CD4-positive, alpha-beta memory T cell (primary cell): ENCODE measurements around the gene ZNF17. TPM values are rescaled to one million over a fixed set of nuclear protein-coding genes. Genes with fewer than 3 reads are reported as not detected.

ENCODE experiments used
- CTCF ChIA-PET: fragments of 350-600 bp; sonication (Branson Sonifier 250); formaldehyde crosslinking; loops from one replicate; lab custom pipeline; 2021; ENCODE audit warnings: inconsistent platforms; ENCODE audit not compliant: partially characterized antibody; lab: Charles Lee
- POLR2A ChIA-PET: fragments of 350-600 bp; sonication (Branson Sonifier 250); formaldehyde crosslinking; loops from one replicate; lab custom pipeline; 2021; ENCODE audit not compliant: partially characterized antibody; lab: Charles Lee
- DNase-seq, 5 donors: peaks; one replicate each; pipeline versions ENCODE4 v3.0.0 to v3.0.0-alpha.2; 2020 to 2022; ENCODE audit warnings: mixed read lengths in 1 of 5
- H3K27ac ChIP-seq: one replicate; pipeline ENCODE4 v1.7.0; 2013; ENCODE audit warnings: low read depth, low read length
- H3K27me3 ChIP-seq: 2 replicates; pipeline ENCODE4 v1.7.0; 2013; ENCODE audit warnings: mild to moderate bottlenecking, low read length, moderate library complexity; ENCODE audit not compliant: insufficient read depth
- H3K36me3 ChIP-seq: 2 replicates; pipeline ENCODE4 v1.7.0; 2013; ENCODE audit warnings: mild to moderate bottlenecking, low read length, moderate library complexity; ENCODE audit not compliant: insufficient read depth
- H3K4me1 ChIP-seq: 2 replicates; pipeline ENCODE4 v1.7.0; 2013; ENCODE audit warnings: mild to moderate bottlenecking, low read length, moderate library complexity; ENCODE audit not compliant: insufficient read depth
- H3K4me3 ChIP-seq, 2 donors: one replicate each; pipeline ENCODE4 v1.7.0; 2013; ENCODE audit warnings: low read length in 2 of 2, mild to moderate bottlenecking in 1 of 2
- H3K9me3 ChIP-seq, 2 donors: one replicate each; pipeline ENCODE4 v1.7.0; 2013; ENCODE audit warnings: low read length in 2 of 2, control low read depth in 1 of 2; ENCODE audit not compliant: control insufficient read depth in 1 of 2
- H3K27ac Mint-ChIP-seq, 7 donors: one replicate each; pipeline ENCODE4 v1.8.0; 2020 to 2021; ENCODE audit warnings: mixed read lengths in 7 of 7, mild to moderate bottlenecking in 6 of 7, inconsistent platforms in 3 of 7, moderate library complexity in 3 of 7
- H3K27me3 Mint-ChIP-seq, 2 donors: one replicate each; pipeline ENCODE4 v1.8.0; 2020 to 2021; ENCODE audit warnings: mixed read lengths in 2 of 2
- H3K36me3 Mint-ChIP-seq, 2 donors: one replicate each; pipeline ENCODE4 v1.8.0; 2020 to 2021; ENCODE audit warnings: mixed read lengths in 2 of 2, inconsistent platforms in 1 of 2, mild to moderate bottlenecking in 1 of 2
- H3K4me1 Mint-ChIP-seq, 4 donors: one replicate each; pipeline ENCODE4 v1.8.0; 2020 to 2021; ENCODE audit warnings: mixed read lengths in 4 of 4, mild to moderate bottlenecking in 1 of 4
- H3K4me3 Mint-ChIP-seq, 8 donors: one replicate each; pipeline ENCODE4 v1.8.0; 2020 to 2021; ENCODE audit warnings: mixed read lengths in 8 of 8, mild to moderate bottlenecking in 7 of 8, moderate library complexity in 6 of 8, inconsistent platforms in 3 of 8
- H3K9me3 Mint-ChIP-seq, 8 donors: one replicate each; pipeline ENCODE4 v1.8.0; 2020 to 2021; ENCODE audit warnings: mixed read lengths in 8 of 8, mild to moderate bottlenecking in 5 of 8, inconsistent platforms in 3 of 8, moderate library complexity in 1 of 8
- intact Hi-C: fragments of 100-400 bp; cut with micrococcal nuclease; formaldehyde crosslinking; loops from one replicate; pipeline ENCODE4 v1.15.1; 2023
- polyA plus RNA-seq, 2 donors: library from polyadenylated mRNA; unstranded; fragments of 300-500 nt; fragmentation: Illumina TruSeq; gene quantifications; one replicate each; pipeline ENCODE4 v1.2.3, GENCODE V29; 2021
- total RNA-seq, 2 experiments: library from RNA; stranded (reverse); gene quantifications; one replicate each; pipeline ENCODE4 v1.2.3, GENCODE V29; 2021

The ZNF17 gene
- total and polyA plus RNA-seq, 4 experiments from 2014 or later: 3.6 to 29.9 (median 18.9) TPM

- Mint-ChIP-seq H3K36me3 (peaks cover 39 to 53% of the 10 kb centered on the region in 2 donors), H3K27ac (peak within 1 kb of the TSS; percentile 98 to 100 (median 99)), H3K9me3 (peaks cover 2 to 40% (median 11%) of the 10 kb centered on the region in 8 donors), H3K4me3 (peak within 1 kb of the TSS; percentile 97 to 99 (median 98)), H3K27me3 (peaks cover 0 to 3% of the 10 kb centered on the region in 2 donors), H3K4me1 (peaks cover 22 to 41% (median 31%) of the 10 kb centered on the region in 4 donors)
- no peaks in the 10 kb centered on the region for H3K9me3 ChIP-seq
- peaks cover 22% of the 10 kb centered on the region for H3K4me1 ChIP-seq
- H3K36me3 ChIP-seq: peaks cover 9% of the 10 kb centered on the region
- POLR2A ChIA-PET: interaction anchor here (0.7 to 1.9 kb wide), 20 partner anchors 14 to 1050 kb away, joined by 3 to 15 read pairs (median 4); partner anchors contain the start of genes TRAPPC2B, ZNF132, ZNF211 and ZNF264
- CTCF ChIA-PET: interaction anchor here (1.0 to 1.4 kb wide), 3 partner anchors 14 to 26 kb away, joined by 3 to 8 read pairs (median 4); partner anchors contain the start of genes TRAPPC2B and ZNF547
- peak; percentile 93 to 100 (median 95) for DNase-seq
- H3K4me3 ChIP-seq: peak within 1 kb of the TSS; percentile 52 to 62
- intact Hi-C loops: loop anchor here (1.0 kb wide), 8 partner anchors 21 to 915 kb away; partner anchors contain the start of genes ERVK3-1, TRAPPC2B, ZNF17 and ZNF264
- no peaks in the 10 kb centered on the region for H3K27me3 ChIP-seq
- H3K27ac ChIP-seq: peak within 1 kb of the TSS; percentile 95
Observed at GRCh38 chr19:57389730-57390598, 21.0 kb upstream of the ZNF17 start, which contains the start of gene ZNF548. Gene ZNF548 (plus strand): TSS chr19:57389854. CDS start chr19:57390100, 246 bp downstream.

DNA sequence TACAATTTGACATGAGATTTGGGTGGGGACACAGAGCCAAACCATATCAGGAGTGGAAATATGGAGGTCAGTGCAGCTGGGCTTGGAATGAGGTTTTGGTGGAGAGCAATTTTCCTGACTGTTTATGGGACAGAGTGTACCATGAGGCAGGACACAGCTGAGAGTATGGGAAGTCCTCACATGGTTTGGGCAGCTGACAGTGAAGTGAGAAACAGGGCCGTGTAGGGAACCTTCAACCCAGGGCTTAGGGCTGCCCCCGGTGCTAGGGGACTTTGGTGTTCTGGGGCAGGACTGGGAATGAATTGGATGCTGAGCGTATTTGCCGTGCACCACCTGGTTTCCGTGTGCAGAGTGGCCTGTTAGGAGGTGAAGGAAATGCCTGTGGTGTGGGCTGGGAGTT is 15.3 kb upstream of the ZNF17 start:
- POLR2A ChIA-PET: no interaction called here
- Mint-ChIP-seq H3K4me1 (peaks cover 8 to 17% (median 12%) of the 10 kb centered on the region in 4 donors), H3K27me3 (no peaks in the 10 kb centered on the region), H3K36me3 (peaks cover 85 to 88% of the 10 kb centered on the region in 2 donors), H3K9me3 (peaks cover 5 to 73% (median 56%) of the 10 kb centered on the region in 8 donors), H3K27ac (peak overlapping the region in 1 of 7 donors; percentile 86), H3K4me3 (no peak overlapping the region)
- H3K27me3 ChIP-seq: no peaks in the 10 kb centered on the region
- intact Hi-C loops: no loop called here
- peaks cover 8% of the 10 kb centered on the region for H3K4me1 ChIP-seq
- H3K27ac ChIP-seq: no peak overlapping the region
- CTCF ChIA-PET: no interaction called here
- no peak overlapping the region for H3K4me3 ChIP-seq
- H3K36me3 ChIP-seq: peaks cover 42% of the 10 kb centered on the region
- peaks cover 4 to 19% of the 10 kb centered on the region in 2 donors for H3K9me3 ChIP-seq
- DNase-seq: no peak

DNA sequence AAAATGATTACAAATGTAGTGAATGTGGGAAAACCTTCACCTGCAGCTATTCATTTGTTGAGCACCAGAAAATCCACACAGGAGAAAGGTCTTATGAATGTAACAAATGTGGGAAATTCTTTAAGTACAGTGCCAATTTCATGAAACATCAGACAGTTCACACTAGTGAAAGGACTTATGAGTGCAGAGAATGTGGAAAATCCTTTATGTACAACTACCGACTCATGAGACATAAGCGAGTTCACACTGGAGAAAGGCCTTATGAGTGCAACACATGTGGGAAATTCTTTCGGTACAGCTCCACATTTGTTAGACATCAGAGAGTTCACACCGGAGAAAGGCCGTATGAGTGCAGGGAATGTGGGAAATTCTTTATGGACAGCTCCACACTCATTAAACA is 12.1 kb upstream of the ZNF17 start:
- Histone ChIP-seq H3K36me3 (peaks cover 40% of the 10 kb centered on the region), H3K27ac (no peak overlapping the region), H3K4me3 (no peak overlapping the region), H3K9me3 (peaks cover 4 to 21% of the 10 kb centered on the region in 2 donors), H3K27me3 (no peaks in the 10 kb centered on the region), H3K4me1 (no peaks in the 10 kb centered on the region)
- DNase-seq: no peak
- Mint-ChIP-seq H3K4me1 (peaks cover 0 to 4% (median 1%) of the 10 kb centered on the region in 4 donors), H3K27me3 (no peaks in the 10 kb centered on the region), H3K4me3 (no peak overlapping the region), H3K36me3 (peaks cover 65 to 83% of the 10 kb centered on the region in 2 donors), H3K27ac (no peak overlapping the region), H3K9me3 (peaks cover 5 to 78% (median 59%) of the 10 kb centered on the region in 8 donors)
- POLR2A ChIA-PET: no interaction called here
- intact Hi-C loops: no loop called here
- CTCF ChIA-PET: no interaction called here

- POLR2A ChIA-PET: interaction anchor here (0.7 to 1.0 kb wide), 2 partner anchors 15 to 779 kb away, joined by 4 read pairs; partner anchors contain the start of gene ZNF274
- peaks cover 15 to 32% of the 10 kb centered on the region in 2 donors for H3K36me3 Mint-ChIP-seq
- no peak overlapping the region for H3K27ac ChIP-seq
- no peak overlapping the region for H3K4me3 ChIP-seq
- H3K4me1 ChIP-seq: no peaks in the 10 kb centered on the region
- no peaks in the 10 kb centered on the region for H3K27me3 ChIP-seq
- peaks cover 1 to 7% (median 4%) of the 10 kb centered on the region in 4 donors for H3K4me1 Mint-ChIP-seq
- no peak overlapping the region for H3K27ac Mint-ChIP-seq
- no peak overlapping the region for H3K4me3 Mint-ChIP-seq
- H3K9me3 ChIP-seq: peaks cover 0 to 4% of the 10 kb centered on the region in 2 donors
- no peak for DNase-seq
- peaks cover 0 to 33% (median 18%) of the 10 kb centered on the region in 8 donors for H3K9me3 Mint-ChIP-seq
- H3K27me3 Mint-ChIP-seq: no peaks in the 10 kb centered on the region
- intact Hi-C loops: no loop called here
- CTCF ChIA-PET: interaction anchor here (1.2 kb wide), 1 partner anchor 14 kb away, joined by 4 read pairs; the partner anchor contains the start of gene ZNF548
- H3K36me3 ChIP-seq: peaks cover 2% of the 10 kb centered on the region
Observed at GRCh38 chr19:57403737-57404563, 7.0 kb upstream of the ZNF17 start.

DNA sequence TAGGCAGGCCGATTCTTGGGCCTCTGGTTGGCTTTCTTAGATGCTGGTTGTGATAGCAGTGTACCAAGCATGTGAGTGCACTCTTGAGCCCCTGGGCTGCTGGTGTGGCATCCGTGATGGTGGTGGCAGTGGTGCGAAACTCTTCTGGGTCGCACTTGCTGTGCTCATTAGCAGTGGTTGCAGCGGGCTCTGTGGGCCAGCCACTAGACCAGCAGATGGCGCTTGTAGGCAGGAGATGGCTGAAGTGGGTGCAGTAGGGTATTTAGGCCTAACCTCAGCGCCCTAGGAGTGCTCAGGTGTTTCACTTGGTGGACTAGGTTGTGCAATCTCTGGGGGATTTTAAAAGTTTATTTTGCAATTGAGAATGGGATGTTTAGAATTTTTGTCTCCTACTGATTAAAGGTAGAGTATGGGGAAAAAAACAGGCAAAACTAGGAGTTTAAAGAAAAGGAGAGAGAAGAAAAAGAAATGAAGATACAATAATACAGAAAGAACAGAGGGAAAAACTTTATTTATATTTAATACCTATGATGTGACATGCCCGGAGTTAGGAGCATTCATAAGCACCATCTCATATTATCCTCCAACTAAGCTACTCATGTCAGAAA is 4.3 kb upstream of the ZNF17 start:
- H3K27me3 ChIP-seq: no peaks in the 10 kb centered on the region
- no peak overlapping the region for H3K4me3 Mint-ChIP-seq
- POLR2A ChIA-PET: no interaction called here
- no peaks in the 10 kb centered on the region for H3K36me3 ChIP-seq
- CTCF ChIA-PET: interaction anchor here (0.6 to 2.6 kb wide), 8 partner anchors 13 to 752 kb away, joined by 3 to 10 read pairs (median 4); partner anchors contain the start of genes TRAPPC2B, ZNF547 and ZNF548
- DNase-seq: peak; percentile 63 to 79 (median 69)
- H3K27ac ChIP-seq: no peak overlapping the region
- H3K36me3 Mint-ChIP-seq: peaks cover 9 to 15% of the 10 kb centered on the region in 2 donors
- H3K4me3 ChIP-seq: no peak overlapping the region
- H3K27ac Mint-ChIP-seq: peak overlapping the region in 4 of 7 donors; percentile 28 to 64 (median 52)
- H3K9me3 ChIP-seq: peaks cover 0 to 2% of the 10 kb centered on the region in 2 donors
- H3K4me1 Mint-ChIP-seq: peaks cover 10 to 19% (median 14%) of the 10 kb centered on the region in 4 donors
- intact Hi-C loops: loop anchor here (1.0 kb wide), 3 partner anchors 497 to 749 kb away; partner anchors contain the start of gene ZNF329
- H3K4me1 ChIP-seq: peaks cover 10% of the 10 kb centered on the region
- H3K9me3 Mint-ChIP-seq: peaks cover 0 to 8% (median 1%) of the 10 kb centered on the region in 8 donors
- H3K27me3 Mint-ChIP-seq: no peaks in the 10 kb centered on the region

GRCh38 chr19:57419439-57419838 is 8.5 kb downstream of the ZNF17 start:
- POLR2A ChIA-PET: no interaction called here

More at GRCh38 chr19:57419439-57419838, 8.5 kb downstream of the ZNF17 start:
- peaks cover 0 to 47% of the 10 kb centered on the region in 2 donors for H3K9me3 ChIP-seq
- peaks cover 0 to 89% (median 78%) of the 10 kb centered on the region in 8 donors for H3K9me3 Mint-ChIP-seq
- DNase-seq: no peak
- H3K4me1 Mint-ChIP-seq: peaks cover 4 to 13% (median 8%) of the 10 kb centered on the region in 4 donors
- no peak overlapping the region for H3K27ac ChIP-seq
- H3K4me3 Mint-ChIP-seq: no peak overlapping the region
- no peaks in the 10 kb centered on the region for H3K27me3 Mint-ChIP-seq
- CTCF ChIA-PET: no interaction called here
- H3K4me1 ChIP-seq: no peaks in the 10 kb centered on the region
- H3K4me3 ChIP-seq: no peak overlapping the region
- H3K27me3 ChIP-seq: no peaks in the 10 kb centered on the region
- intact Hi-C loops: no loop called here
- peak overlapping the region in 1 of 7 donors; percentile 35 for H3K27ac Mint-ChIP-seq
- H3K36me3 Mint-ChIP-seq: peaks cover 71 to 79% of the 10 kb centered on the region in 2 donors
- H3K36me3 ChIP-seq: peaks cover 51% of the 10 kb centered on the region
